Measurements from ENCODE around the gene OCA2. TPM values are rescaled to one million over a fixed set of nuclear protein-coding genes. Genes with fewer than 3 reads are reported as not detected.

OCA2 gene
- total and polyA plus RNA-seq, 2 of the 8 experiments (the other 6 are each of a cell fraction or from before 2014, with no cell fraction given) = 0.20 TPM

GRCh38 chr15:27899583-27900285, 199.4 kb downstream of the OCA2 start:
- H2BK120ac ChIP-seq (replicated peaks; ENCODE audit: low read depth, low read length) = no peak overlapping the region
- WGBS, 2 experiments (ENCODE audit: extremely low coverage in 1 of 2, insufficient coverage in 1 of 2, insufficient read length in 1 of 2, insufficient replicate concordance in 2 of 2, low coverage in 1 of 2, low lambda C conversion rate in 2 of 2, missing lambda C conversion rate in 1 of 2) = 85% methylated on average over 5 of the region's 5 CpGs; no CpG with 5 or more reads in 1 of the 2 experiments
- DNase-seq (ENCODE audit: low read depth in 1 of 2, low spot score in 2 of 2) (no peak), FAIRE-seq (no peak)
- H2BK5ac ChIP-seq (ENCODE audit: low read depth, low read length) = no peak overlapping the region
- H3K14ac ChIP-seq (ENCODE audit: insufficient read length) = no peak overlapping the region
- H3K23ac ChIP-seq (ENCODE audit: insufficient read length) = no peak overlapping the region
- peaks cover 3 to 6% of the 10 kb centered on the region in 2 experiments for H3K9me3 ChIP-seq (ENCODE audit: insufficient read depth in 2 of 2, low read depth in 1 of 2, low read length in 1 of 2)
- H2BK12ac ChIP-seq (ENCODE audit: low read depth, low read length) = peak overlapping the region; percentile 68; the same call in 1 of the 2 replicates
- no peaks in the 10 kb centered on the region; a peak in 2 of 7 replicates for H3K4me1 ChIP-seq (replicated peaks in 1 of 4; ENCODE audit: control insufficient read depth in 3 of 4, insufficient read depth in 4 of 4, low read length in 3 of 4)
- ChIA-PET CTCF (ENCODE audit: partially characterized antibody) (no interaction called here), POLR2A (ENCODE audit: partially characterized antibody) (no interaction called here)
- H3K56ac ChIP-seq (replicated peaks; ENCODE audit: insufficient read length, low read depth, low read length) = no peak overlapping the region
- H2AFZ ChIP-seq (ENCODE audit: low read length) = no peak overlapping the region
- H2AK5ac ChIP-seq (ENCODE audit: low read depth, low read length) = no peak overlapping the region
- no peak overlapping the region for H3K9ac ChIP-seq (replicated peaks in 1 of 4; ENCODE audit: extremely low read depth in 1 of 4, low read depth in 3 of 4, low read length in 3 of 4)
- no peaks in the 10 kb centered on the region for H3K79me2 ChIP-seq (ENCODE audit: control insufficient read depth in 1 of 2, insufficient read depth in 2 of 2, low read length in 2 of 2)
- H3K18ac ChIP-seq (ENCODE audit: extremely low read depth, low read length) = no peak overlapping the region
- no peaks in the 10 kb centered on the region for H3K23me2 ChIP-seq (ENCODE audit: low read depth, low read length)
- no peaks in the 10 kb centered on the region for H4K20me1 ChIP-seq (replicated peaks in 1 of 2; ENCODE audit: control insufficient read depth in 1 of 2, insufficient read depth in 2 of 2, low read length in 2 of 2)
- H4K8ac ChIP-seq (ENCODE audit: extremely low read depth, insufficient read depth, low read length) = no peak overlapping the region
- H3K4me3 ChIP-seq (ENCODE audit: extremely low read depth in 1 of 4, insufficient read depth in 2 of 4, low read depth in 3 of 4, low read length in 4 of 4) = no peak overlapping the region
- no peak overlapping the region for H3K27ac ChIP-seq (ENCODE audit: low read depth, low read length)
- no peak overlapping the region for H3K4ac ChIP-seq (replicated peaks; ENCODE audit: insufficient read length, low read depth, low read length)
- H2BK20ac ChIP-seq (ENCODE audit: low read length) = no peak overlapping the region
- H4K91ac ChIP-seq (replicated peaks; ENCODE audit: insufficient read length, low read length) = no peak overlapping the region
- H2BK15ac ChIP-seq (ENCODE audit: low read length) = no peak overlapping the region
- no peaks in the 10 kb centered on the region for H3K36me3 ChIP-seq (ENCODE audit: control insufficient read depth in 2 of 4, insufficient read depth in 4 of 4, low read length in 3 of 4)
- no peak overlapping the region for H4K5ac ChIP-seq (ENCODE audit: insufficient read length, low read depth, low read length)
- TF ChIP-seq EP300 (IDR thresholded peaks at IDR 0.05; ENCODE audit: borderline replicate concordance in 1 of 2, low read depth in 2 of 2, low read length in 2 of 2) (peak in 1 of 2 experiments; percentile 9; a peak in 1 of 3 replicates), CEBPB (IDR thresholded peaks at IDR 0.05; ENCODE audit: low read depth, low read length) (no peak)
- no peaks in the 10 kb centered on the region for H3K79me1 ChIP-seq (ENCODE audit: low read depth, low read length)
- peaks cover 0 to under 1% (median 0%) of the 10 kb centered on the region in 4 experiments; a peak in 1 of 7 replicates for H3K27me3 ChIP-seq (replicated peaks in 1 of 4; ENCODE audit: control insufficient read depth in 3 of 4, extremely low read depth in 1 of 4, insufficient read depth in 3 of 4, low read length in 3 of 4)
- no peak overlapping the region for H3K4me2 ChIP-seq (ENCODE audit: insufficient read depth in 1 of 2, low read depth in 2 of 2, low read length in 2 of 2)

Data from H1 (cell line).